T47D (cell line): ENCODE data around the gene IGF2BP3.

Experiments
- DNase-seq, 2 experiments: peaks; one replicate each; pipeline versions ENCODE4 v3.0.0 to v3.0.0-alpha.2; 2011 to 2012; ENCODE audit warnings: low read depth in 1 of 2, low spot score in 1 of 2
- JUND ChIP-seq: IDR thresholded peaks from 2 replicates; pipeline ENCODE4 v1.6.1; 2012; ENCODE audit warnings: low read depth
- in situ Hi-C: cut with HindIII; loops from 2 replicates; pipeline ENCODE4 v1.10.0; 2016; ENCODE audit warnings: low sequenced_read_pairs, low pct_unique_long_range_greater_than_20kb

Gene IGF2BP3

DNA sequence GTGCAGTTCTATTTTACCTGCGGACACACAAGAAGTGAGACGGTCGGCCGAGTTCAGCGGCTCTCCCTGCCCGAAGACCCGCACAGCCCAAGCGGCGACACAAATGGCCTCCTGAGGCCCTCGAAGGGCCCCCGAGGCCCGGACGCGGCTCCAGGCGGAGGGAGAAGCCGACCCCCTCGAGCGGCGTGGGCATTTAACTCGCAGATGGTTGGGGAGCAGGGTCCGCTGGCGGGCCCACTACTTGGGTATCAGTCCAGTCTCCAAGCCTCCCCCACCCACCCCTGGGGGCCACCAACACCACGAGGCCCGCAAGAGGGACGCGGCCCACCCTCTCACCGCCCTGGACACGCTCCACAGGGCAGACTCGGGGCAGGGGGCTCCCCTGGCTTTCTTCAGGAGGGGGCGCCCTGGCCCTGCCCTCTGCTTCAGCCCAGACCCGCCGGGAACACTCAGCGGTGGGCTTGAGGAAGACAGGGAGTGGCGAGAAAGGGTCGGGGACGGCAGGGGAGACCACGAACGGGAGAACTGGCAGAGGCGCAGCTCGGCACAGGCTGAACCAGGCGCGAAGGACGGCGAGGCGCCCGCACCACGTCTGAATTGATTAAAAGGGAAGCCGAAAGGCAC, 1.7 kb downstream of the IGF2BP3 start:
- DNase-seq, result no peak
- TF ChIP-seq JUND, result no peak

DNA sequence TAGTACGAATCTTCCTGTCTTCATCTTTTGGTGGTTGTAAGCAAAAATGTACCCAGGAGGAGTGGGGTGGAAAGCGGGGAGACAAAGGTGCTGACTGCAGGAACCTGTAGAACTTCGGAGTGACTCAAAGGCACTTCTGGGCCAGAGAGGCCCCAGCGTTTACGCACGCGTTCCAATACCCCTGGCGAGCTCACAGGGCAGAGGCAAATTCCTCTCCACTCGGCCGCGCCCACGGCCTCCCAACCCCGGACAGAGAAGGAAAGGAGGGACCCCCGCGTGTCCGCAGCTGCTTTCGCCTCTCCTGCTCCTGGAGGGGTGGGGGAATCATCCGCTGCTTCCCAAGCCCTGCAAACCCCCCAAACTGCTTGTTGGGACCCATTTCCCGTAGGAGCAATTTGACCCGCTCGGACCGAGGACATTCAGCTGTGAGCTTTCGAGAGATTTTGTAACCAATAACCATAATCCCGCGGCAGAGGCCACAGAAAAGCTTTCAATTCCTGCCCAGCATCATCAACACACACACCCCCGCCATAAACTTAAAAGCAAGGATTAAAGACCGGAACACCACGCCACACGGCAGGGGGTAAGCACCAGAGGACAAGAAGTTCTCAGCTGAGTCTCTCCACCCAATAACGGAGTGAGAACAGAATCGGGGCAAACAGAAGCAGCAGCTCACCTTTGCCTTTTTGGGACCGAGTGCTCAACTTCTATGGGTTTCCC, 2.3 kb downstream of the IGF2BP3 start:
- in situ Hi-C loops, result no loop called here
- peak in 1 of 2 experiments; percentile 21 for DNase-seq
- no peak for TF ChIP-seq JUND

More for the DNA sequence above, 1.7 kb downstream of the IGF2BP3 start:
- in situ Hi-C loops, result no loop called here

DNA sequence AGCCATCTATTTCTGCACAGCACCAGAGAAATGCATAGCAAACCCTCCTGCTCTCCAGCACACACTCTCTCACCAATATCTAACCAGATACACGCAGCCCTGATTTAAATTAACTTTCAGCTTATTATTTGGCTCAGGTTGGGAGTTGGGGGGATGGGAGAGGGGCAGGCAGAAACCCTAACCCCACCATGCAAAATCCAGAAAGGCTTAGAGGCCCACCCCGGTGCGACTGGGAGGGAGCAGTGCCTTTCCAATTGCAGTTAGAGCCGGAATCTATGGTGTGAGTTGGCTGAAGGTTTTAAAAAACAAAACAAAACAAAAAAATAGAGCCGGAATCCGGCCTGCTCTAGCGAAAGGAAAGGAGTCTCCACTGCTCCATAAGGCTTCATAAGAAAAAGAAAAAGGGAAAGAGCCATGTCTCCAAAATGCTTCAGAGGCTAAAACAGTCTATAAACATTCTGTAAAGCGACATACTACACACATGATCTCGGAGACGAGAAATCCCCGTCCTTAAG, 2.9 kb downstream of the IGF2BP3 start:
- in situ Hi-C loops, result no loop called here
- DNase-seq, result no peak

DNA sequence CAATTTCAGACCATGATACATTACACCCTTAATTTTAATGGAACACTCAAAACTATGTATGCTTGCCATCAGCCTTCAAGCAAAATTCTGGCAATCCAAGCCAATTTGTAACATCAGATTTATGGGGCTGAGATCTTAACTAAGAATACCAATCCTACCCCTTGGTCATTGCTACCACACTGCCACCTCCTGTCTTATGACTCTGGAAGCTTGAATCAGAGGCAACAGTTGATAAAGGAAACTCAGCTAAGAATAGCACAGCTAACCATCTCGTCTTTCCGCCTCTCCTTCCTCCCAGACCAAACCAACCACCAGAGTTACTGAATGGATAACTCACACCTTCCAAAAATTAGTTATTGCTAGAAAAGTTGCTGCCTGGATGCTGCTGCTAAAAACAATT, 7.4 kb downstream of the IGF2BP3 start:
- TF ChIP-seq JUND, result no peak
- DNase-seq, result peak in 1 of 2 experiments; percentile 57
- in situ Hi-C loops, result no loop called here

More for the DNA sequence above, 2.9 kb downstream of the IGF2BP3 start:
- TF ChIP-seq JUND, result no peak

DNA sequence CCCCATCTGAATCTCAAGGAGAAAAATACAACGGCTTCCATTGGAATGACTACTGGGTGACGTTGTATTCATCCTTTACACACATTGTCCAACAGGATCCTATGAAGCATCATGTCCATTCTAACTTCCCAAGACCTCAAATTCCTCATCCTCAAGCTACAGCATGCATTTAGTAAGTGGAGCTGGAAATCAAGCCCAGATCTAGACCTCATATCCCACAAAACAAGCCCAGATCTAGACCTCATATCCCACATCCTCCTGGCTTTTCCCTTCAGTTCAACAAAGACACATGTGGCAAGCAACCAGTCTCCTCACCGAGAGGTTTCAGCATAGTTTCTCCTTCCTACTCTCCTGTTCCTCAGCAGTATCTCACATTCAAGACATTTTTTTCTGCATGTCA, 12.2 kb downstream of the IGF2BP3 start:
- TF ChIP-seq JUND, result no peak
- in situ Hi-C loops, result no loop called here
- DNase-seq, result no peak

DNA sequence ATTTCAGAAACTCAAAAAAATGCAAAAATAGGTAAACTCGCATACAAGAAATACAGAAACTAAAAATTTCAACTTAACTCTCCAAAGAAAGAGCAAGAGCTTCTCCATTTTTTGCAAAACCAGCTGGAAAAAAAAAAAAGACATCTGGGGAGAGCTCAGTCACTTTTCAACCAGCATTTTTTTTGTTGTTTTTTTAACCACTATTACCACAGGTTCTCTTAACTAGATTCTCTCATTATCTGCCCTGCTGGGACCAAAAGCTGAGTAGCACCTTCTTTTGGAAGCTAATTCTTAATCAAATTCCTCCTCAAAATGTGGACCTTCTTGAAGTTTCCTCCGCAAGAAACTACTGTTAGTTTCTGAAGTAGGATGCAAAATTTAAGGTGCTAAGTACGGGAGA, 14.2 kb downstream of the IGF2BP3 start:
- TF ChIP-seq JUND, result no peak
- in situ Hi-C loops, result no loop called here

DNA sequence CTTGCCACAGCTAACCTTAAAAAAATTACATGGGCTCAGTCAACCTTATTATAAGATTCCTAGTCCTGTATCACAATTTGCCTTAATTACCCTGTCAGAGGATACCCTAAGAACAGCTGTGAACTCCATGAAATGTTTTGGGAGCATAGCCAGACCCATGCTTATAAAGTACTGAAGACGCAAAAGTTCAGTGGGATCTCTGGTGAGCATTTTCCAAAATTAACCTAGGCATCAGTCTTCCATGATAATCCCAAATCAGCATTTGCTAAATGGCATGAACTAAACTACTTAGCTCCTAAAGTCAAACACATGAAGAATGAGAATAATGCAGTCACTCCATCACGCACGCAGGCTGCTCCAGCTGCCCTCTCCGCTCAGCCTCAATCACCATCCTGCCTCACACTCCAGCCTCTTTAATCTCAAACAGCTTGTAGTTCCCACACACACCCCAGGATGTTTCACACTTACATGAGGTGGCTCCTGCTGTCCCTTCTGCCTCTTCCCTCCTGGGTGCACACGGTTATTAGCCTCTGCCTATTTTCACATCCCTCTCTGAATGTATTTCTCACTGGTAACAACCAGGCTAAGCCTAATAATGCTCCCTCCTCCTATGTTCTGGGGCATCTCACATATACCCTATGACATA, 15.3 kb downstream of the IGF2BP3 start:
- in situ Hi-C loops, result no loop called here
- DNase-seq, result no peak
- no peak for TF ChIP-seq JUND

More for the DNA sequence above, 14.2 kb downstream of the IGF2BP3 start:
- DNase-seq, result no peak

DNA sequence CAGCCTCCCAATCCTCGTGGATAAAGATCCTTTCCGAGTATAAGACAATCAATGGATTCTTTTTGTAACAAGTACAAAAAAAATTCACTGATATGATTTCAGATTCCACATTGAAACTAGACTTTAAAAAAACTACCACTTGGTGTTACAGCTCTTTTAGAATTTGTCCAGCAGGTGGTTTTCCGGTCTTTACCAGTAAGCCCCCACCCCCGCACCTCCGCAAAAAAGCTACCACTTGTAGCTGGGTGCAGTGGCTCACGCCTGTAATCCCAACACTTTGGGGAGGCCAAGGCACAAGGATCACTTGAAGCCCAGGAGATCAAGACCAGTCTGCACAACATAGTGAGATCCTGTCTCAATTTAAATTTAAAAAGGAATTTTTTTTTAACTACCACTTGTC, 19.8 kb downstream of the IGF2BP3 start:
- in situ Hi-C loops, result no loop called here
- TF ChIP-seq JUND, result no peak
- DNase-seq, result no peak

DNA sequence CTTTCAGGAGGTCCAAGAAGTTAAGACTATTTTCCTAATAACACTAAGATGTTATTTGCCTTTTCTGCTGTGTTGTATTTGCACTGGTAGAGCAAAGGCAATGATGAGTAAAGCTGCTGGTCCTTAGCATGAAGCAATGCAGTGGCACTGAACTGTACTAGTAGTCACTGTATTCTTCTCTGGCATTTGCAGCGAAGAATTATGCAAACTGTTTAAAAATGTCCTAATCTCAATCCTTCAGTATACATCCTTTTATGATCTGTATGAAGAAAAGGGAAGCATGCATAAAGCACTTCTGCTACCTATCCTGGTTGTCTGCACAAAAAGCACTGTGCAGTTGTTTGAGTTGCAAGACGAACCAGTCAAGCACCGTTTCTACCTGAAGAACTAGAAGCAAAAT, 20.4 kb downstream of the IGF2BP3 start:
- TF ChIP-seq JUND, result no peak
- in situ Hi-C loops, result no loop called here
- DNase-seq, result no peak

DNA sequence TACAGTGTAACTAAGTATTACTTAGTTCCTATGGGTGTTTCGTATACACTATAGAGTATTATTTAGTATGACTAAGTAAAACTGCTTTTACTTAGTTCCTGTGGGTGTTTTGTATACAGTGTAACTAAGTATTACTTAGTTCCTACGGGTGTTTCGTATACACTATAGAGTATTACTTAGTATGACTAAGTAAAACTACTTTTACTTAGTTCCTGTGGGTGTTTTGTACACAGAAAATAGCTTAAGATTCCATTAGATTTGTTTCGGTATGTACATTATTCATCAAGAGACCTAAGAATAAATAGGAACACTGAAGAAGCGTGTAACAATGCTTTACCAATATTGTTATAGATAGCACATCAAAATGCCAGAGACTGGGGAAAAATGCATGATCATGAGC, 25.0 kb downstream of the IGF2BP3 start:
- DNase-seq, result no peak
- in situ Hi-C loops, result no loop called here
- TF ChIP-seq JUND, result no peak

DNA sequence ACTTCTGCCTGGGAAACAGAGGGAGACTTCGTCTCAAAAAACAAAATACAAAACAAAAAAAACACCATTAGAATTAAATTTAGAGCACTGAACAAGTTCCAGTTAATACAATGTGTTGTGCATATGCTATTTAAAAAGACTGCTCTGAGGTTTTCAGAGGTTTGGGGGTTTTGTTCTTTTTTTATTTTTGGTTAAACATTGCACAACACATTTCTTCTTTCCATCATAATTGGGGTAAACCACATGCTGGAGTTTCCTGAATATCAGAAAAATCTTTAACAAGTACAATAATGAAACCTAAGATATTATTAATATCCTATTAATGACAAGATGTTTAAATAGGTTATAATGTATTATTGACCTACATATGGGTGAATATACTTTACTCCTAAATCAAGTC, 26.3 kb downstream of the IGF2BP3 start:
- no peak for TF ChIP-seq JUND
- no peak for DNase-seq
- in situ Hi-C loops, result no loop called here

DNA sequence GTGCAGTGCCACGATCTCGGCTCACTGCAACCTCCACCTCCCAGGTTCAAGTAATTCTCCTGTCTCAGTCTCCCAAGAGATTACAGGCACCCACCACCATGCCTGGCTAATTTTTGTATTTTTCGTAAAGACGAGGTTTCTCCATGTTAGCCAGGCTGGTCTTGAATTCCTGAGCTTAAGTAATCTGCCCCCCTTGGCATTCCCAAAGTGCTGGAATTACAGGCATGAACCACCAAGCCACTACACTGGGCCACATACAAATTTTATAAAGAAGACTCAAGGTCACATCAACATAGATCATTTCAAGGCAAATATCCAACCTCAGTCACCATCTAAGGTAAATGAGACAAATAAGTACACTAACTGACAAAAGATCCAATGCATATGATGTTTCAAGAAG, 32.1 kb downstream of the IGF2BP3 start:
- no peak for DNase-seq
- in situ Hi-C loops, result no loop called here
- TF ChIP-seq JUND, result no peak
